PC-3 (cell line): ENCODE data around the gene OR2M5. TPM values are rescaled to one million over a fixed set of nuclear protein-coding genes. Genes with fewer than 3 reads are reported as not detected.

Source experiments
- ATAC-seq: fragments of 200-7000 bp; cut with Tn5 transposase; 2 replicates; pipeline ENCODE4 v1.9.1; 2020; ENCODE audit warnings: mild to moderate bottlenecking, moderate library complexity
- BruUV-seq: library from RNA; stranded (reverse); fragments of 400-500 nt; replicated peaks from 2 replicates; lab custom pipeline; 2021; lab: Mats Ljungman, UMichigan
- CTCF ChIA-PET: fragments of 300-600 bp; sonication (Branson Sonifier 250); formaldehyde crosslinking; loops from one replicate; lab custom pipeline; 2022; ENCODE audit warnings: antibody characterized with exemption; lab: Charles Lee
- POLR2A ChIA-PET: fragments of 300-600 bp; sonication (Branson Sonifier 250); formaldehyde crosslinking; loops from one replicate; lab custom pipeline; 2022; ENCODE audit warnings: antibody characterized with exemption; ENCODE audit not compliant: unreplicated experiment; lab: Charles Lee
- DNase-seq: peaks from one replicate; pipeline ENCODE4 v3.0.0-alpha.2; 2015
- H2AFZ ChIP-seq: fragments of 300-600 bp; sonication (generic); 2 replicates; pipeline ENCODE4 v1.6.0; 2016; ENCODE audit warnings: antibody characterized with exemption, low read length
- H3F3A ChIP-seq: fragments of 300-600 bp; sonication (generic); one replicate; pipeline ENCODE4 v1.6.0; 2017; ENCODE audit warnings: antibody characterized with exemption, low read length, control low read depth, mild to moderate bottlenecking; ENCODE audit not compliant: unreplicated experiment
- H3K27ac ChIP-seq: fragments of 300-600 bp; sonication (generic); 2 replicates; pipeline ENCODE4 v1.5.1; 2016; ENCODE audit warnings: mild to moderate bottlenecking, low read length
- H3K27me3 ChIP-seq: fragments of 300-600 bp; sonication (generic); 2 replicates; pipeline ENCODE4 v1.6.1; 2016; ENCODE audit warnings: low read length, mixed read lengths
- H3K36me3 ChIP-seq: fragments of 300-600 bp; sonication (generic); 2 replicates; pipeline ENCODE4 v1.6.1; 2016; ENCODE audit warnings: low read depth, mixed run types, low read length, mixed read lengths
- H3K4me1 ChIP-seq: fragments of 300-600 bp; sonication (generic); 2 replicates; pipeline ENCODE4 v1.5.1; 2016; ENCODE audit warnings: low read length; ENCODE audit not compliant: insufficient read depth
- H3K4me2 ChIP-seq: fragments of 300-600 bp; sonication (generic); 2 replicates; pipeline ENCODE4 v1.6.0; 2016; ENCODE audit warnings: low read length
- H3K4me3 ChIP-seq: fragments of 300-600 bp; sonication (generic); 2 replicates; pipeline ENCODE4 v1.5.1; 2016; ENCODE audit warnings: mild to moderate bottlenecking, low read length, mixed read lengths
- H3K79me2 ChIP-seq: fragments of 300-600 bp; sonication (generic); 2 replicates; pipeline ENCODE4 v1.6.1; 2017; ENCODE audit warnings: low read length, mixed read lengths
- H3K9ac ChIP-seq: fragments of 300-600 bp; sonication (generic); 2 replicates; pipeline ENCODE4 v1.6.0; 2016; ENCODE audit warnings: mild to moderate bottlenecking, low read length
- H3K9me2 ChIP-seq: fragments of 300-600 bp; sonication (generic); replicated peaks from 2 replicates; pipeline ENCODE4 v1.6.1; 2016; ENCODE audit warnings: mixed run types, low read length, mixed read lengths
- H3K9me3 ChIP-seq: fragments of 300-600 bp; sonication (generic); 2 replicates; pipeline ENCODE4 v1.6.1; 2016; ENCODE audit warnings: low read length, mixed read lengths
- H4K20me1 ChIP-seq: fragments of 300-600 bp; sonication (generic); 2 replicates; pipeline ENCODE4 v1.6.1; 2016; ENCODE audit warnings: low read length, mixed read lengths
- EZH2 ChIP-seq: fragments of 300-600 bp; sonication (generic); IDR thresholded peaks from one replicate; pipeline ENCODE4 v1.6.1; 2017; ENCODE audit warnings: antibody characterized with exemption, mild to moderate bottlenecking, low read length; ENCODE audit not compliant: unreplicated experiment
- EZH2phosphoT487 ChIP-seq: fragments of 300-600 bp; sonication (generic); IDR thresholded peaks from 2 replicates; pipeline ENCODE4 v1.6.1; 2018; ENCODE audit warnings: mild to moderate bottlenecking, antibody characterized with exemption, low read length, borderline replicate concordance
- intact Hi-C: fragments of 100-400 bp; cut with micrococcal nuclease; formaldehyde crosslinking; loops from 2 replicates; pipeline ENCODE4 v1.9.0; 2023
- total RNA-seq: library from RNA; depleted of rRNA; stranded (reverse); fragments of >200 nt; gene quantifications from 2 replicates; pipeline ENCODE4 v1.2.3, GENCODE V29; 2014; rRNA removed
- TF ChIP-seq, protein P1 (sequence below): fragments of 300-600 bp; sonication (generic); conservative IDR thresholded peaks from 2 replicates; pipeline ENCODE4 v1.5.1; 2017; ENCODE audit warnings: antibody characterized with exemption, low read depth, mild to moderate bottlenecking, low read length

OR2M5 gene
- total RNA-seq, 1 experiment from 2014 or later: not detected

DNA sequence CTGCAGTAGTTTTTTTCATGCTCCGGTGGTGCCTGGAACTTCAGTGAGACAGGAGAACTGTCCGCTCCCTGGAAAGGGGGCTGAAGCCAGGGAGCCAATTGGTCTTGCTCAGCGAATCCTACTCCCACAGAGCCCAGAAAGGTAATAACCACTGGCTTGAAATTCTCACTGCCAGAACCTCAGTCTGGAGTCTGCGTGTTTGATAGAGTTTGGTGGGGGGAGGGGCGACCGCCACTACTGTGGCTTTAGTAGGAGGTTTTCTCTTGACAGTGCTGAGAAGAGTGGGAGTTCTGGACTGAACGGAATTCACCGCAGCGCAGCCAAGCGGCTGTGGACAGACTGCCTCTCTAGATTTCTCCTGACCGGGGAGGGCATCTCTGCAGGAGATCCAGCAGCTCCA is 44.1 kb downstream of the OR2M5 start:
- Histone ChIP-seq H3K27me3 (no peaks in the 10 kb centered on the region), H4K20me1 (no peaks in the 10 kb centered on the region), H3K27ac (no peak overlapping the region), H3K4me1 (no peaks in the 10 kb centered on the region), H3K4me2 (no peak overlapping the region), H3K9me3 (no peaks in the 10 kb centered on the region), H3K9ac (no peak overlapping the region), H3K36me3 (no peaks in the 10 kb centered on the region), H3K9me2 (no peaks in the 10 kb centered on the region), H3K4me3 (no peak overlapping the region), H3K79me2 (no peaks in the 10 kb centered on the region), H2AFZ (no peak overlapping the region), H3F3A (no peaks in the 10 kb centered on the region)
- DNase-seq (no peak), ATAC-seq (no peak)
- POLR2A ChIA-PET: no interaction called here
- BruUV-seq: no TSS peak
- TF ChIP-seq, protein P1, sequence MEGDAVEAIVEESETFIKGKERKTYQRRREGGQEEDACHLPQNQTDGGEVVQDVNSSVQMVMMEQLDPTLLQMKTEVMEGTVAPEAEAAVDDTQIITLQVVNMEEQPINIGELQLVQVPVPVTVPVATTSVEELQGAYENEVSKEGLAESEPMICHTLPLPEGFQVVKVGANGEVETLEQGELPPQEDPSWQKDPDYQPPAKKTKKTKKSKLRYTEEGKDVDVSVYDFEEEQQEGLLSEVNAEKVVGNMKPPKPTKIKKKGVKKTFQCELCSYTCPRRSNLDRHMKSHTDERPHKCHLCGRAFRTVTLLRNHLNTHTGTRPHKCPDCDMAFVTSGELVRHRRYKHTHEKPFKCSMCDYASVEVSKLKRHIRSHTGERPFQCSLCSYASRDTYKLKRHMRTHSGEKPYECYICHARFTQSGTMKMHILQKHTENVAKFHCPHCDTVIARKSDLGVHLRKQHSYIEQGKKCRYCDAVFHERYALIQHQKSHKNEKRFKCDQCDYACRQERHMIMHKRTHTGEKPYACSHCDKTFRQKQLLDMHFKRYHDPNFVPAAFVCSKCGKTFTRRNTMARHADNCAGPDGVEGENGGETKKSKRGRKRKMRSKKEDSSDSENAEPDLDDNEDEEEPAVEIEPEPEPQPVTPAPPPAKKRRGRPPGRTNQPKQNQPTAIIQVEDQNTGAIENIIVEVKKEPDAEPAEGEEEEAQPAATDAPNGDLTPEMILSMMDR: no peak
- intact Hi-C loops: no loop called here
- CTCF ChIA-PET: no interaction called here

DNA sequence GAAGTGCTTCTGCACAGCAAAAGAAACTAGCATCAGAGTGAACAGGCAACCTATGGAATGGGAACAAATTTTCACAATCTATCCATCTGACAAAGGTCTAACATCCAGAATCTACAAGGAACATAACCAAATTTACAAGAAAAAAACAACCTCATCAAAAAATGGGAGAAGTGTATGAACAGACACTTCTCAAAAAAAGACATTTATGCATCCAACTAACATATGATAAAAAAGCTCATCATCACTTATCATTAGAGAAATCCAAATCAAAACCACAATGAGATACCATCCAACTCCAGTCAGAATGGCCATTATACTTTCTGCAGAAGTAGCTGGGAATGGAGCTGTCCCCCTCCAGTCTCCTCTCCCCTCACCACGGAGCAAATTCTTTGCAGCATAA is 49.2 kb downstream of the OR2M5 start:
- Histone ChIP-seq H3K27me3 (no peaks in the 10 kb centered on the region), H3K4me2 (no peak overlapping the region), H3K9ac (no peak overlapping the region), H3F3A (no peaks in the 10 kb centered on the region), H2AFZ (no peak overlapping the region), H4K20me1 (no peaks in the 10 kb centered on the region), H3K79me2 (no peaks in the 10 kb centered on the region), H3K4me1 (no peaks in the 10 kb centered on the region), H3K36me3 (no peaks in the 10 kb centered on the region), H3K9me3 (no peaks in the 10 kb centered on the region), H3K9me2 (no peaks in the 10 kb centered on the region), H3K27ac (no peak overlapping the region), H3K4me3 (no peak overlapping the region)
- ChIA-PET CTCF (no interaction called here), POLR2A (no interaction called here)
- no TSS peak for BruUV-seq
- no peak for DNase-seq
- TF ChIP-seq, protein P1: no peak
- TF ChIP-seq EZH2phosphoT487 (no peak), EZH2 (no peak)
- ATAC-seq: no peak
- intact Hi-C loops: no loop called here

Other genes starting within 250 kb of the OR2M5 start
- 4.5 and 9.4 TPM in 2 replicates for gene OR2W3, start 249.6 kb upstream of the OR2M5 start, total RNA-seq
- 0.26 TPM in 1 of 2 replicates, not detected in the other for gene OR2T8, start 224.9 kb upstream of the OR2M5 start, total RNA-seq
- gene OR2AJ1, start 220.3 kb upstream of the OR2M5 start, total RNA-seq: not detected in 2 replicates
- not detected in 2 replicates for gene OR2L8, start 196.3 kb upstream of the OR2M5 start, total RNA-seq
- gene OR2AK2, start 179.9 kb upstream of the OR2M5 start, total RNA-seq: 0.11 TPM in 1 of 2 replicates, not detected in the other
- gene OR2L5, start 131.5 kb upstream of the OR2M5 start, total RNA-seq: 0.07 and 0.35 TPM in 2 replicates
- gene OR2L2, start 115.1 kb upstream of the OR2M5 start, total RNA-seq: 0.06 TPM in 1 of 2 replicates, not detected in the other
- 0.15 TPM in 1 of 2 replicates, not detected in the other for gene OR2L3, start 98.3 kb upstream of the OR2M5 start, total RNA-seq
- gene OR2L13, start 50.0 kb upstream of the OR2M5 start, total RNA-seq: not detected in 2 replicates
- gene OR2M2, start 29.7 kb downstream of the OR2M5 start, total RNA-seq: not detected in 2 replicates
- not detected in 2 replicates for gene OR2M3, start 52.1 kb downstream of the OR2M5 start, total RNA-seq
- gene OR2M4, start 86.3 kb downstream of the OR2M5 start, total RNA-seq: not detected in 2 replicates
- 0.18 TPM in 1 of 2 replicates, not detected in the other for gene OR2T33, start 132.8 kb downstream of the OR2M5 start, total RNA-seq
- gene OR2T12, start 158.3 kb downstream of the OR2M5 start, total RNA-seq: not detected in 2 replicates
- not detected in 2 replicates for gene OR2M7, start 179.4 kb downstream of the OR2M5 start, total RNA-seq
- gene OR14C36, start 203.6 kb downstream of the OR2M5 start, total RNA-seq: not detected in 2 replicates
- not detected in 2 replicates for gene OR2T4, start 216.5 kb downstream of the OR2M5 start, total RNA-seq
- gene OR2T6, start 230.6 kb downstream of the OR2M5 start, total RNA-seq: not detected in 2 replicates